Measurements from ENCODE around the gene DOCK4.

The DOCK4 gene

GRCh38 chr7:112080441-112080840, 125.8 kb downstream of the DOCK4 start:
- no peak overlapping the region for H3K4me3 ChIP-seq (ENCODE audit: low read depth, low read length)
- TF ChIP-seq, protein P1, sequence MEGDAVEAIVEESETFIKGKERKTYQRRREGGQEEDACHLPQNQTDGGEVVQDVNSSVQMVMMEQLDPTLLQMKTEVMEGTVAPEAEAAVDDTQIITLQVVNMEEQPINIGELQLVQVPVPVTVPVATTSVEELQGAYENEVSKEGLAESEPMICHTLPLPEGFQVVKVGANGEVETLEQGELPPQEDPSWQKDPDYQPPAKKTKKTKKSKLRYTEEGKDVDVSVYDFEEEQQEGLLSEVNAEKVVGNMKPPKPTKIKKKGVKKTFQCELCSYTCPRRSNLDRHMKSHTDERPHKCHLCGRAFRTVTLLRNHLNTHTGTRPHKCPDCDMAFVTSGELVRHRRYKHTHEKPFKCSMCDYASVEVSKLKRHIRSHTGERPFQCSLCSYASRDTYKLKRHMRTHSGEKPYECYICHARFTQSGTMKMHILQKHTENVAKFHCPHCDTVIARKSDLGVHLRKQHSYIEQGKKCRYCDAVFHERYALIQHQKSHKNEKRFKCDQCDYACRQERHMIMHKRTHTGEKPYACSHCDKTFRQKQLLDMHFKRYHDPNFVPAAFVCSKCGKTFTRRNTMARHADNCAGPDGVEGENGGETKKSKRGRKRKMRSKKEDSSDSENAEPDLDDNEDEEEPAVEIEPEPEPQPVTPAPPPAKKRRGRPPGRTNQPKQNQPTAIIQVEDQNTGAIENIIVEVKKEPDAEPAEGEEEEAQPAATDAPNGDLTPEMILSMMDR (IDR thresholded peaks at IDR 0.05; ENCODE audit: low read depth, low read length, missing control alignments): no peak
- DNase-seq (ENCODE audit: low read depth): peak; percentile 83

DNA sequence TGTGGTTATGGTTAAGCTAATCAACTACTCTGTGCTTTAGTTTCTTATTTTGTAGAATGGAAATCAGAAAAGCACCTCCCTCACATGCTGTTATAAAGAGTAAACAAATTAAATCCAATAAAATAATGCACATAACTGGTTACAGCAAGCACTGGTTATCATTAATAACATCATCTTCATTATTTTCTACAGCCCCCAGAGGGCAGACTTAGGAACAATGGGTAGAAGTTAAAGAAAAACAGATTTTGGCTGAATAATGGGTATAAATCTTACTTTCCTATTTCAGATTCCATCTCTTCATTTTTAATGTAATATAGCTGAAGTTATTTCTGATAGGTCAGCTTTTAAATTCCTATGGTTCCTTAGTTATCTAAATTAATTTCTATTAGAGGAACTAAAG, 126.5 kb downstream of the DOCK4 start:
- no peak for DNase-seq (ENCODE audit: low read depth)
- TF ChIP-seq, protein P1 (IDR thresholded peaks at IDR 0.05; ENCODE audit: low read depth, low read length, missing control alignments): no peak

GRCh38 chr7:112079122-112079521, 127.1 kb downstream of the DOCK4 start:
- no peak overlapping the region for H3K4me3 ChIP-seq (ENCODE audit: low read depth, low read length)
- TF ChIP-seq, protein P1 (IDR thresholded peaks at IDR 0.05; ENCODE audit: low read depth, low read length, missing control alignments): no peak
- no peak for DNase-seq (ENCODE audit: low read depth)

More for the DNA sequence above, 126.5 kb downstream of the DOCK4 start:
- no peak overlapping the region for H3K4me3 ChIP-seq (ENCODE audit: low read depth, low read length)

- TF ChIP-seq, protein P1 (IDR thresholded peaks at IDR 0.05; ENCODE audit: low read depth, low read length, missing control alignments): no peak
- no peak for DNase-seq (ENCODE audit: low read depth)
- H3K4me3 ChIP-seq (ENCODE audit: low read depth, low read length): no peak overlapping the region
Observed at GRCh38 chr7:112076324-112076723, 129.9 kb downstream of the DOCK4 start.

DNA sequence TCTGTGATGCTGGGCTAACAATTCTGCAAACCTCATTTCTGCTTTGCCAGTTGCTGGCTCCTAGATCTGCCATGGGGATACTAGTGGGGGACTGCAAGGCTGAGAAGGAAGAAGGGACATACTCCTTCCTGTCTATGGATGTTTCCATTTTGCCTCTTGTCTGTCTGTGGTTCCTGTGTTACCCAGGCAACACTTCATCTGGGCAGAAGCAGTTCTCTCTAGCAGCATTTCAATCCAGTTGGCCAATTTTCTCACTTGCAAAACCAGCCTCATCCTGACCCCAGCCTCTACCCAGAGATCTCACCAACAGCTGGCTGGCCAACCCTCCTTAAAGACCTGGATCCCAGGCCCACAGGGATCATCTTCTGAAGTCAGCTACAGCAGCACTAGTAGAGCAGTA, 131.7 kb downstream of the DOCK4 start:
- TF ChIP-seq, protein P1 (IDR thresholded peaks at IDR 0.05; ENCODE audit: low read depth, low read length, missing control alignments): no peak
- no peak overlapping the region for H3K4me3 ChIP-seq (ENCODE audit: low read depth, low read length)
- DNase-seq (ENCODE audit: low read depth): no peak

DNA sequence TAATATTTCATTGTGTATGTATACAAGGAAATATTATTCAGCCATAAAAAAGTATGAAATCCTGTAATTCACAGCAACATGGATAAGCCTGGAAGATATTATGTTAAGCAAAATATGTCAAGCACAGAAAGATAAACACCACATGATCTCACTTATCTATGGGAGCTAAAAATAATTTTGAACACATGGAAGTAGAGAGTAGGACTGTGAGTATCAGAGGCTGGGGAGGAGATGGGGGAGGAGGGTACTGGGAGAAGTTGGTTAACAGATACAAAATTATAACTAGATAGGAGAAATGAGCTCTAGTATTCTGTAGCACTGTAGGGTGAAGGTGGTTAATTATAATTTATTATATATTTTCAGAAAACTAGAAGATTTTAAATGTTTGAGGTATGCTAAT, 132.7 kb downstream of the DOCK4 start:
- no peak for DNase-seq (ENCODE audit: low read depth)

More for the DNA sequence above, 132.7 kb downstream of the DOCK4 start:
- TF ChIP-seq, protein P1 (IDR thresholded peaks at IDR 0.05; ENCODE audit: low read depth, low read length, missing control alignments): no peak
- no peak overlapping the region for H3K4me3 ChIP-seq (ENCODE audit: low read depth, low read length)
